ENCODE results near the gene FILIP1L.
"Not testable (repeated sequence)": the region's sequence is repeated elsewhere in the genome, so short reads cannot be mapped to it uniquely, and the experiment has no call there.

Gene FILIP1L

DNA sequence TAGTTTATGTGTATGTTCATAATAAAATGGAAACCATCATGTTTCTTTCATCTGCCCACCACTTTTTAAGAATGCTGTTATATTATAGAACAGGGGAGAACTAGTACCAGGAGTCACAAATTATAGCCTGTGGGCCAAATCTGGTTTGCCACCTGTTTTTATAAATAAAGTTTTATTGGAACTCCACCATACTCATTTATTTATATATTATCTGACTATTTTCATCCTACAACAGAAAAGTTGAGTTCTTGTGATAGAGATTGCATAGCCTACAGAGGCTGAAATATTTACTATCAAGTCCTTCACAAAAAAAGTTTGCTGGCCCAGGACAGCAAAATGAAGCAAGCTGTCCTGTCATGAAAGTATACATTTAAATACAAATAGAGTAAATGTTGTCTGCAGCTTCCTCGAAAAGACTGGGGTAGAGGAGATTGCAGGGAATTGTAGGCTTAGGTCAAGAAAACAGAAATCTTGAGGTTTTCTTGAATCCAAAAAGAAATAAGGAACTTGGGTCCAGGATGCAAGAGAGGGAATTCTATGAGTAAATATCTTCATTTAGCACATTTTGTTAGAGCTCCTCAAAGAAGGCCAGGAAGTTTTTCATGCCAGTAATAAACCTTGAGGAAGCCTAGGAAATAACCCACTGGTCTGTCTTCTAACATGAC is 41.1 kb downstream of the FILIP1L start:
- DNase-seq: no peak

DNA sequence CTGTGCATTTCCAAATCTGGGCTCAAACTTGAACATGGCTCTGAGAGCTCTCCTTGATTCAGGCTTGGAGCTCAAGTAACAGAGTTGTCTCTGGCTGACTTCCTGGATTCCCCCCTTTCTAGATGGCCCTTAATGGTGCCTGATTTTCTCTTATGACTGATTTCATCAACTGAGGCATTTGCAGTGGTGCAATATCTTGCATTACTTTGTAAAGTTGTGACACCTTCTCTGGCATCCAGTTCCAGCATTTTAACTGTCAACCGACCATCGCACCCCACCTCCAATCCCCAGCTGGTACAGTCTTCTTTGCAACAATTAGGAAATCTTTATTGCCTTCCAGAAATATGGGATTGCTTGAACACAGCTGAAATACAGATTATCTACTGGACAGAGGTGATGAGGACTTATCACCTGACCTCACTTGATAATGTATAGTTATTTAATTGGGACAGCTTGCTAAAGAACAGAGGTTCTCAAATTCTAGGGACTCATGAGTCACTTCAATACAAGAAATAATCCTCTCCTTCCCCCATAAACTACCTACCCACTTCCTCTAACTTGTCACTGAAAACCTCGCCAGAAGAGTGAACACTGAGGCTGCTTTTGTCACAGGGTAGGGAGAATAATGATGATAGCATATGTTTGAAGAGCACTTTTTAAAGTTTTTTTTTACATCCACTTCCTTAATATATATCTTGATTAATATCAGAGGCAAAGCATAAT is 41.8 kb downstream of the FILIP1L start:
- DNase-seq: no peak

DNA sequence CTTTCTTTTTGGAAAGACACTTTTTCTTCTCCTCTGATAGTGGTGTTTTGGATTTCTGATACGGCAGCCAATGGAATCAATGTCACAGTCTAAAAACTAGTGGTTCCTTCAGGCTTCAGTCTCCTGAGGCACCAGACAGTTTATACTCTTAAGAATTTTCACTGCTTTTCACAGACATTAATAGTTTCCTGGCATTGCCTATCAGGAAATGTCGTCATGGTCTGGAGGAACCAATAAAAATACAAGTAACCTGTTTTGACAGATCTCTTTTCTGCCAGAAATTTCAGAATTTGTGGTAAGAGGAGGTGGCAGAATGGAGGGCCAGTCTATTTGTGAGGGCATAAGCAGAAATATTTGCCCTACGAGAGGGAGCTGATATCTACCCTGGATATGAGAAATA is 44.8 kb downstream of the FILIP1L start:
- no peak for DNase-seq

DNA sequence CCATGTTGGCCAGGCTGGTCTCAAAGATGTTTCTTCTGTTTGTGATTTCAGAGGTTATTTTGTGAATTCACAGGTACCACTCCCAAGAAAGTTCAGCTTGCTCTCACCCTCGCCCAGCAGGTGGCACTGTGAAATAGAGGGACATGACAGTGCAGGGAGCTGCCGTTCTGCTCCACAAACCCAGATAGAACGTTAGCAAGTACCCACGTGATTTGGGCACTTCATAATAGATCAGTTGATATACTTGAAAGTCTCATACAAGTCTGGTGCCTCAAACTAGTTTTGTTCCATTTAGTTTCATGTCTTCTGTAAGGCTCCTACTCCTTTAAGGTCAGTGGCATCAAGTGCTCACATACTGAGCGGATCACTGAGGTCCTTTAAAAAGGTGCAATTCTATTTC is 45.5 kb downstream of the FILIP1L start:
- peak; percentile 87 for DNase-seq

DNA sequence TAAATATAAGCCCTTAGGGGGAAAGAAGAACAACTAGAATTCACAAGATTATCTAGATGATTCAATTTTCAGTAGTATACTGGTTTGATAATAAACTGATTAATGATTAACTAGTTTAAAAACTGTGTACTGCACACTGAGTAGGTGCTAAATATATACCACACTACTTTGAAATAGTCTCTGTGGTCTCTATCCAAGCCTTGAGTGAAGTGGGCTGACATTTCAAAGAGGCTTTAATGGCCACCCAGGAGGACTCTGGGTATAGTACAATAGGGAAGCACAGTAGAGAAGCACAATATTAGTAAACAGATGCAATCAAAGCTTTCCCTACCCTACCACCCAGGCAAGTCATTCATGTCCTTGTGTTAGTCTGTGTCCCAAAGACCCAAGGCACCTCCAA is 46.7 kb downstream of the FILIP1L start:
- no peak for DNase-seq

DNA sequence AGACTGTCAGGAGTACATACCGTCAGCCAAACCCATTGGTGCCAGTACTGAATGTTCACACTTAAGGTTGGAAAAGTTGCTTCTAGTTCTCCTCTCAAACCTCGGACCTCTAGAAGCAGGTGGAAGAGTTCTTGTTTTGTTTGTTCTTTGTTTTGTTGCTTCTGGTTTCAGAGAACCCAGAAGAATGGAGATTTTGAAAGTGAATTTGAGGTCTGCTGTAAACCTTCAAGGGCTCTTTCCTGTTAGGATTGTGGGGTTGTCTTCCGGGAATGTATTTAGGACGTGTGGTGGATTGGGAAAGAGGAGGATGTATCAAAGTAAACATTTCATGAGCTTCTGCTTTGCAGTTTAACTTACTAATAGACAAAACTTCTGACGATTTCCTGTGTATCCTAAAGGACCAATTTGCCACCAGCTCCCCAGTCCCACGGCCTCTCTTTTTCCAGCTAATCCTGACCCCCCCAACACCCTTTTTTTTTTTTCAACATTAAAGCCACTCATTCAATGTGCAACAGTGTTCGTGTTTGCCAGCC is 50.3 kb downstream of the FILIP1L start:
- DNase-seq: no peak

DNA sequence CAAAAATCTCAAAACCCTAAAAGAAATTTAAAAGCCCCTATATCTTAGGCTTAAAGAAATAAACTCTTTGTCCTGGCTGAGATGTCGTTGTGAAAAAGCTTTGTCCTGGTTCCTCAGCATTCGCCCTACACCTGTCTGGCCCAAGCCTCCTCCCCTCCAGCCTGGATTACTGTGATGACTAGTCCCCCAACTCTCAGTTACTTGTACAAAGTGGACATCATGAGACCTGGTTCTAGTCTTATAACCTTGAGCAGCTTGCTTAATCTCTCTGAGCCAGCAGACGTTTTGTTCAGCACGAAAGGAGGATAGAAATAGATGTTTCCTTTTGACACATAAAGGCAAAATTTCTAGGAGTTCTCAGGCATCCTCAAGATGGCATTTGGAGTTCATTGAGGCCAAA is 51.6 kb downstream of the FILIP1L start:
- DNase-seq: no peak

DNA sequence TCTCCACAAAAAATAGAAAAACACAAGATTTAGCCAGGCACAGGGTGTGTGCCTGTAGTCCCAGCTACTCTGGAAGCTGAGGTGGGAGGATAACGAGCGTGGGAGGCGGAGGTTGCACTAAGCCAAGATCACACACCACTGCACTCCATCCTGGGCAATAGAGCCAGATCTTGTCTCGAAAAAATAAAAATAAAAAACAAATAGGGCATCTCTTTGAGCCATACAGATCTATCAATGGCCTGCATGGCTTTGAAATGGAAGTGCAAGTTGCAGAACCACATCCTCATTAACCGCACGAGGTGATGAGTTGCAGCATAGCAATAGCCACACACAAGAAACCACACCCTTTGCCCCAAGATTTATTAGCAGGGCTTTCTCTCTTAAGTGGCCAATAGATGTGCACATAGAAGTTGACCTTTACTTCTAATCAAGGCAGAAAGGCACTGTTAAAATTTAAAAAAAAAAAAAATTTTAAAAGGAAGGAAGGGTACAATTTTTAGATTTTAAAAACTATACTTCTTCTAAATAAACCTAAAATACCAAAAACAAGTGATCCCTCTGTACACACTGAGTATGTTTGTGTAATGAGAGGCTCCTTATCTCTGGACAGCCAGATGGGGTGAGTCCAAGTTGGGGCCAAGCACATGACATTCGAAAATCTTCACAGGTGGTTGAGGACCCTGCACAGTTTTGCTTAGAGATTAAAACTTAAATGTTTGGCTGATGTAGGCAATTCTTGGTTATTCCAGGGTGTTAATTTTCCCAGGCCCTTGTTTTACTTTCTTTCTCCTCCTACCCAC is 53.4 kb downstream of the FILIP1L start:
- DNase-seq: no peak

DNA sequence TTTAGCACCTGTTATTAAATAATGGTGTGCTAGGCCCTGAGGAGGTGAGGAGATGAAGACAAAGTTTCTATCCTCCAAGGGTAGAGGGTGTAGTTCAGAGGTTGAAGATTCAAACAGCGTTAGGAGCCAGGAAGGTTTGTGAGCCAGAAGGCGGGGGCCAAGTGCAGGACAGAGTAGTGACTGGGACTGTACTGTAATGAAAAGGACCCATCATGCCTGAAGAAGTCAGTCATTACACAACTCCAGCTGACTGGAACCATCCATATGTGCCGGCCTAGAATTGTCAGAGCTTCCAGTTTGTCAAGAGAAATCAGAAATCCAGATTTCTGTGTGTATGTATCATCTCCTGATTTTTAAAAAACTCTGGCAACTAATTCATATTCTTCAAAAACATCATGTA is 54.8 kb downstream of the FILIP1L start:
- no peak for DNase-seq

DNA sequence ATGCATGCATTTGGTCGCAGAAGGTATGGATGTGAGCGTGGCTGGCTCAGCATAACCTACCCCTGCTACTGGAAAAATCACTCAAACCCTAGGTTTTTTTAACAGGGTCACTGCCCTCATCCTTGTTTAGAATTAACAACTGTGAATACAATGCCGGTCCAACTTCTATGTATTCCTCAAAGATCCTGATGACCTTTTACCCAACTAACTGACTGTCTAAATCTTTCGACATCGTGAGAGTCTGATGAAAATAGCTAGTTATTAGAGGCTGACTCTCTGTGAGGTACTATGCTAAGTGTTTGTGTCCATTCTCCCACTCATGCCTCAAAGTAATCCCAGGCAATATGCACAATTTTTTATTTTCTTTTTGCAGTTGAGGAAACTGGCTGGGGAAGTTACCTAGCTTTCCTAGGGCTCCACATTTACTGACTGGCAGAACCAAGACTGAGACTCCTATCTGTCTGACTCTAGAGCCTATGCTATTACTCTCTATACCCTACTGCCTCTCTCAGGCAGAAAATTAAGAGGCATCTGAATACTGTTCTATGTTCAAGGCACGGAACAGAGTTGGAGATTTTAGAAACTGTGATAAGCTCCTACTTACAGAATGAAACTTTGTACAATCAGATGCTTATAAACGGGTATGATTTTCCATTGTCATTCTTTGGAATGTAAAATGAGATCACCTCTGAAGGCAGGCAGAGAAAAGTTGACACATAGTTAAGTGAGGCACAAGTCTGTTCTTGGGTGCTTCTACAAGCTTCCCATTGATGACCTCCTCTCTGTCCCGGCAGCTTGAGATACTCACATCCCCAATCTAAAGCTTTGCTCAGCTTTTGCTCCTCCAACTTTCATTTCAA is 56.4 kb downstream of the FILIP1L start:
- DNase-seq: no peak

DNA sequence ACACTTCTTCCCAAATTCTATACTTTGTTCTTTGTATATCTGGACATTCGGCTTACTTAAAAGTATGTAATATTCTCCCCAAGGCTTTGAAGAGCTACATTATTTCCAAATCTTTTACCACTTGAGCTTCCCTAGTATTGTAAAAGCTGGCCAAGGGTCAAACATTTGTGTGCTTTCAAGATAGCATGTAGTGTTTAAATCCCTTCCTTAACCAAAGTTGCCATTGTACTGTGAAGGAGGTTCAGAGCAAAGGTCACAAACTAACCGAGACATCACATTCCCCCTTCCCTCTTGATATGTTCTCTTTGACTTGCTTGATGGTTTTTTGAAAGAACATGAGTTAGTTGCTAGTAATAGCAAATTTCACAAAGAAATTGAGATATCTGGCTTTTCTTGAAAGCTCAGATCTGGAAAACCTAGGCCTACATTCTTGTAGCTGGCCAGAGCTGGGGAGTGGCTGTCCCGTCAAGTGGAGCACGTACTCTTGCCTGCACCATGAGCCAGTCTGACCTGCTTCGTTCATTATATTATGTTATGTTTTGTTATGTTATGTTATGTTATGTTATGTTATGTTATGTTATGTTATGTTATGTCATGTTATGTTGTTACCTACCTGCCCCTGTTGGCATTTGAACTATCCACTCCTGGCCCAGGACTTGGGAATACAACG is 60.2 kb downstream of the FILIP1L start:
- no peak for DNase-seq

DNA sequence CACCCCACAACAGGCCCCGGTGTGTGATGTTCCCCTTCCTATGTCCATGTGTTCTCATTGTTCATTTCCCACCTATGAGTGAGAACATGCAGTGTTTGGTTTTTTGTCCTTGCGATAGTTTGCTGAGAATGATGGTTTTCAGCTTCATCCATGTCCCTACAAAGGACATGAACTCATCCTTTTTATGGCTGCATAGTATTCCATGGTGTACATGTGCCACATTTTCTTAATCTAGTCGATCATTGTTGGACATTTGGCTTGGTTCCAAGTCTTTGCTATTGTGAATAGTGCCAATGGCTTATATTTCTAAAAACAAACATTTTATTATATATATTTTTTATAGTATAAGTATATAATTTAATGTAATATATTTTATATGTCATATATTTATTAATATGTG is 62.8 kb downstream of the FILIP1L start:
- DNase-seq: not testable (repeated sequence)

DNA sequence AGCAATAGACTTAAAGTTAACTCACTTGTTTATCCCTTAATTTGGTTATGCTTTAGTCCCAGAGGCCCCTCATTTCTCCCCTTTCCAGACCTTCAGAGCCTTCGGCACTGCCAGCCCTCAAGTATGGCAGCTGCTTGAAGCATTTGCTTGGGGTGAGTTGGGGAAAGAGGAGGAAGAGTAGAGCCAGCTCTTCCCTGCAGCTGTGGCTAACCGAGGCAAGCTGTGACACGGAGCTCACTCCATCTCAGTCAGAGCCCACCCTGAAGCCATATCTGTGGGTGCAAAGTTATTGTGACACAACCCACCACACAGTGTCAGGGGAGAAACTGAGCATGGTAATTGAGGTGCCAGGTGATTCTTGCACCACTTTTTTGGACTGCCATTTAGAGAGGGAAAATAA is 66.1 kb downstream of the FILIP1L start:
- DNase-seq: no peak

DNA sequence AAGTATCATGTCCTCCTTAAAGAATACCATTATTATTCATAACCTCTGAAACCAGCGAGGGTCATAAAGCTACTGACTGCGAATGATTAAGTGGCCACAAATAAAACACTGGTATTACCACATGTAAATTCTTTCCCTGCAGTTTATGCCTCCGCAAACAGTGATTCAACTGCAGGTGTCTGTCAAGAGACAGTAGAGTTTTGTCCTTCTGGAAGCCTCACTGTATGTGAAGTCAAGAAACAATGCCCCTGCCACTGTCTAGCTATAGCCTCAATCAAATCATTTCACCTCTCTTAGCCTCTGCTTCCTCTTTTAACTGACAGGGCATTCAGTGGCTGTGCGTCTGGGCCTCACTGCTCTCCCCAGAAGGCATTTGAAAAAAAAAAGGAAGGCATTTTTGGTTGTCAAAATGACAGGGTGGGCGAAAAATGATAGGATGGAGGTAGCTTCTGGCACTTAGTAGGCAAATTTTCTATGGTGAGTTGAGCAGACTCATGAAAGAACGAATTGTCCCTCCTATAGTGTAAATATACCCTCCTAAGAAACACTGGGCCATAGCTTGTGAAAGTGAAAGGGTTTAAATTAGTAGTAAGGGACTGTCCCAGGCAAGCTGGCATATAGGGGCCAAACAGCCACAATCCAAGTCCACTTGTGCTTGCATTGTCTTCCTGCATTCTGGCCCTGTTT is 66.7 kb downstream of the FILIP1L start:
- peak; percentile 9 for DNase-seq

DNA sequence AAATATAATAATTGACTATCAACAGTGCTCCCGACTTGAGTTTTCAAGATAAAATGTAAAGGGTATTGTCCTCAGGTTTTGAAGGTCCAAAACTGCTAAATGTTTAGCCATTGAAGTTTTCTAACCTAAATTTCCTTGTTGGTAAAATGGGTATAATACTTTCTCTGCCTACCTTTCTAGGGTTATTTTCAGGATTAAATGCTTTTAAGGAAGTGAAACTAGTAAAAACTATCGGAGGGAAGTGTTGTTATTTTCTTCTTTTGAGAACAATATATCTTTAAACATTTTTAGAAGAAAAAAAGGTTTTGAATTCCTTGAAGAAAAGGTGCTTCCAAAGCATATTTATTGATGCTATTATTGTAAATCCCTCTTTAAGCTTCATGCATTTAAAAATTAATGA is 67.3 kb downstream of the FILIP1L start:
- no peak for DNase-seq

DNA sequence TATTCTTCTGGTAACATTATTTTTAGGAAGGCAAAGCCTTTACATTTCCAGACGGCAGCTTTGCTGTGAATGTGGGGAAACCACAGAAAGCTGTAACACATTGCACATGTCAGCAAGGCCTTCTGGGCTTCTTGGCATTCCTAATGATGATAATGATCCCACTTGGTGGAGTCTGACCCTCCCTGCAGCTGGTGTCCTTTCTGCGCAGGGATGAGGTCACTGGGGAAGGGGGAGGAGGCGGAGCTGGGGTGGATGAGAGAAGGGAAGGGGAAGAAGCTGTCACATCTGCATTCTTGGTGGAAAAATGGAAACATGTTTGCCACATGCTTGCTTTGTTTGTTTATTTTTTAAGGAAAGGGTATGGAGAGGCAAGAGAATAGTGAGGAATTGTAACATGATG is 68.6 kb downstream of the FILIP1L start:
- DNase-seq: no peak

DNA sequence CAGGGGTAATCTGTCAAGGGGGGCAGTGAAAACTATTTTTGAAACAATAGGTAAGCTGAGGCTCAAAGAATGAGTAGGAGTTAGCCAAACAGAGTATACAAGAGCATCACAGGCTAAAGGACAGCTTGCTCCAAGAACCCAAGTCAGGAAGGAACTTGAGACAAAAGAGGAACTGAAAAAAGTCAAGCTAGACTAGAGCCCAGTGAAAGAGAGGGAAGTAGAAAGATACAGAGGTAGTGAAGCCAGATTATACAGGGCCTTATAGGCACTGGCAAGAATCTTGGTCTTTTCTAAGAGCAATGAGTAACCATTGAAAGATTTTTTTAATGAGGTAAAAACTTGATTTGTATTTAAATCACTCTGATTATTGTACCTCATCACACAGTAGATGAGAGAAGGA is 69.9 kb downstream of the FILIP1L start:
- DNase-seq: no peak

DNA sequence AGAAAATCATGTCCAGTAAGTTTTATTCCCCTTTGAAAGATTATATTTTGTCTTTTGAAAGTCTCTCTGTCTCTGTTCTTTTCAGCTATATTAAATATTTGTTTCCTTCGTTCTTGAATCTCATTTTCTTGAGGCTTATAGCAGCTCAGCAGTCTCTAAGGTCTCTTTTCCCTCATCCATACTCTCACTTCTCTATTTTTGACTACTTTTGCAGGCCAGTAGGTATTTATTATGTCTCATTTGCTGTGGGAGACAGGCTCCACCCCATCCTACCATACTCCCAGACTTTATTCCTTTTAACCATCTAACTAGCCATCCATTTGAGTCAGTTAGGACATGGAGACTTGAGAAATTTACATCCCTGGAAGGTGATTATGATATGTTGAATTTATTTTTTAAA is 71.0 kb downstream of the FILIP1L start:
- DNase-seq: no peak

DNA sequence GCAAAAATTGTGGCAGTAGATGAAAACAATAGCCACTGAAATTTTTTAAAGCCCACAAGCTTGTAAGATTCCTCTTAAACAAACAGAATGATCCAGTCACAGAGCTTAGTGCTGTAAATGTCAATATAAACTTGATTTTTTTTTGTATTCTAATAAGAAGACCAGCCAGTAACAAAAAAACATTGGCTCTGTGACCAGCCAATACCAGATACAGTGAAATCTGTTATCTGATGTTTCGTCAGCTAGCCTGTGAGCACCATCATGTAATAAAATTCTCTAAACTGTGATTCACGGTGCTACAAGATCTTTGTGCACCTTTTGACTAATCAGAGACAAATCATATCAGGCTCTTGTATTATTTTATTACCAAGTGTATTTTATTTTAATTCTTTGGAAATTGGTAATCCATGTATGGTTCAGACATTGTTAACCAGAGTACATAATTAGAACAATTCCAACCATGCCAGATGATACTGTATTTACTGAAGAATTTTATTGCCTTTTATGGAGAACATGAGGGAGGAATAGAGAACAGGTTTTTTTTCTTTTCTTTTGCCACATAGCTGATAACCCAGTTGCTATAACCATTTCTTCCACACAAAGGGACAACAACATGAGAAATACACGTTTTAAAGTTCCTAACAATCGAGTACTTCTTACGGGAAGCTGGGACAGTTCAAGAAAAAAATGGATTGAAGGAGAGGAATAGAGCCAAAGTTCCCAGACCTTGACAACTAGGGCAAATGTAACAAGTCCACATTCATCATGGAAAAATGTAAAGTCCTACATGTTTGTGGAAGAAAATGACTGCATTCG is 71.9 kb downstream of the FILIP1L start:
- DNase-seq: no peak

DNA sequence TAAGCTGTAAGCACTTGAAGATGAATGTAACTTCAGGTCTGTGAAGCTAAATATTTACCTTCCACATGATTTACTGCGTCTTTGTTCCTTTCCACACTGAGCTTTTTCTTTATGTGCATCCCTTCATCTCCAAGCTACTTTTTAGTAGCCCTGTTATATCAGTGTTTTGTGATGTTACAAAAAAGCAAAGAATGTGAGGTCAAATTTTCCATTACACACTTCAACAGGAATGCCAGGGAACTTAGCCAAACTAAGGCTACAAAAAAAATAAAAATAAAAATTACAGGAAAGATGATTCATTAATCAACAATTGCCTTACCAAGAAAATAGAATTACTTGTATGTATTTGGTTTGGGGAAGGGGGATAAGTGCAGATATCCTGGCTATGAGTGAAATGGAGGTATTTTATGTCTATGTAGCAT is 73.0 kb downstream of the FILIP1L start:
- no peak for DNase-seq

All from activated CD4-positive, alpha-beta T cell treated with anti-CD3 and anti-CD28 coated beads for 48 hours (primary cell).